Fibroblast of villous mesenchyme (primary cell): Measurements from ENCODE around the gene EN2. TPM values are rescaled to one million over a fixed set of nuclear protein-coding genes. Genes with fewer than 3 reads are reported as not detected.

Experiments
- DNase-seq: peaks from one replicate; pipeline ENCODE4 v3.0.0-alpha.2; 2010; ENCODE audit warnings: low read depth
- H3K4me3 ChIP-seq: 2 replicates; pipeline ENCODE4 v1.5.1; 2011; ENCODE audit warnings: low read depth, mild to moderate bottlenecking, low read length
- total RNA-seq: library from RNA; depleted of rRNA; stranded (reverse); fragments of >200 nt; gene quantifications from 2 replicates; pipeline ENCODE4 v1.2.3, GENCODE V29; 2012
- TF ChIP-seq, protein P1 (sequence below): IDR thresholded peaks from 2 replicates; pipeline ENCODE4 v1.5.1; 2012; ENCODE audit warnings: low read depth, mild to moderate bottlenecking, low read length; ENCODE audit not compliant: insufficient read depth

EN2 gene
- total RNA-seq, 1 donor: not detected

DNA sequence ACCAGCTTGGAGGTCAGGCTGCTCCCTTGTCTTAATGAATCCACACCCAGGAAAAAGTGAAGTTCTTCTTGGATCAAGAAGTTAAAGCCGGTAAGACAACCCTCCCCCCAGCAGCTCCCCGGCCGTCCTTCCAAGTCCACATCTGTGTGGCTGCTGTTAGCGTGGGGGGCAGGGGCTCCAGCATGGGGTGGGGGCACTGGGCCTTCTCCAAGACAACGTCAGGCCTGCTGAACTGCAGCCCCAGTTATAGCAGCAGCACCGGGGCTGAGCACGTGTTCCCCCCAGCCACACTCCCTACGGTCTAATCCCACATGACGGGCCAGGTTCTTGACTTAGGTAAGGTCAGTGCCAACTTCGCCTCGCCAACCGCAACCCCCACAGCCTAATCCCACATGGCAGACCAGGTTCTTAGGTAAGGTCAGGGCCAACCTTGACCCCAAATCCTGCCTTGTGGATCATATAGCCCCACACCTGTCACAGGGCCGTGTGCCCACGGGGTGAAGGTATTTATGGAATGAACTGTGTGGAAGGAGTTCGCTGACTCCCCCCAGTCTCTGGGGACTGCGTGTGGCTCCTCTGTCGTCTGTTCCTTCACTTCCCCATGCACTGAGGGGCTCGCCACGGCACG, 30.4 kb upstream of the EN2 start:
- no peak for DNase-seq
- no peak overlapping the region for H3K4me3 ChIP-seq
- TF ChIP-seq, protein P1, sequence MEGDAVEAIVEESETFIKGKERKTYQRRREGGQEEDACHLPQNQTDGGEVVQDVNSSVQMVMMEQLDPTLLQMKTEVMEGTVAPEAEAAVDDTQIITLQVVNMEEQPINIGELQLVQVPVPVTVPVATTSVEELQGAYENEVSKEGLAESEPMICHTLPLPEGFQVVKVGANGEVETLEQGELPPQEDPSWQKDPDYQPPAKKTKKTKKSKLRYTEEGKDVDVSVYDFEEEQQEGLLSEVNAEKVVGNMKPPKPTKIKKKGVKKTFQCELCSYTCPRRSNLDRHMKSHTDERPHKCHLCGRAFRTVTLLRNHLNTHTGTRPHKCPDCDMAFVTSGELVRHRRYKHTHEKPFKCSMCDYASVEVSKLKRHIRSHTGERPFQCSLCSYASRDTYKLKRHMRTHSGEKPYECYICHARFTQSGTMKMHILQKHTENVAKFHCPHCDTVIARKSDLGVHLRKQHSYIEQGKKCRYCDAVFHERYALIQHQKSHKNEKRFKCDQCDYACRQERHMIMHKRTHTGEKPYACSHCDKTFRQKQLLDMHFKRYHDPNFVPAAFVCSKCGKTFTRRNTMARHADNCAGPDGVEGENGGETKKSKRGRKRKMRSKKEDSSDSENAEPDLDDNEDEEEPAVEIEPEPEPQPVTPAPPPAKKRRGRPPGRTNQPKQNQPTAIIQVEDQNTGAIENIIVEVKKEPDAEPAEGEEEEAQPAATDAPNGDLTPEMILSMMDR: no peak

DNA sequence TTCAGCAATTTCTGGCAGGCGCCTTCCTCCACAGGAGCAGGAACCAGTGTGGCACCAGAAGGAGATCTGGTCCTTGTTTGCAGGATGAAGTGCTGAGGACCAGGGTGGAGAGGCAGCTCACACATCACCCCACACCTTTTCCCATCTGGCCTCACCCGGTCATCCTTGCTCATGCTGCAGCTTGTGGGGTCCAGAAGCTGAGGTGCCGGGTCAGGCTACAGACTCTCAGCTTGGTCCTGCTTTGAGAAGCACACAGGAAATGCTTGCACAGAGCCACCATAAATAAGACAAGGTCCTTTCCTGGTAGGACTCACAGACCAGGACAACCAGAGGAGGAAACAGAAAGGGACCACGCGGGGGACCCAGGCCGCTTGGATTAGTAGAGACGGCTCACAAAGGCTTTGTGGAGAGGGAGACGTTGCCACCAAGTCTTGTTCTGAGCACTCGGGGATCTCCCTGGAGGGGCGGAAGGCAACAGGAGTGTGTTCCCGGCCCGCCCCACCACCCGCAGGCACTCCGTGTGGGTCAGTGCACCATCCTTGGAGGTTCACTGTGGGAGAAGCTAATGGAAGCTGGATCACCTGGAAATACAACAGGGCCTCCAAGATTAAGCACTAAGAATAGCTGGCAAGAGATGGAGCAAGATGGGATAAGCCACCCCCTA, 29.6 kb upstream of the EN2 start:
- no peak for DNase-seq
- TF ChIP-seq, protein P1: no peak
- no peak overlapping the region for H3K4me3 ChIP-seq

DNA sequence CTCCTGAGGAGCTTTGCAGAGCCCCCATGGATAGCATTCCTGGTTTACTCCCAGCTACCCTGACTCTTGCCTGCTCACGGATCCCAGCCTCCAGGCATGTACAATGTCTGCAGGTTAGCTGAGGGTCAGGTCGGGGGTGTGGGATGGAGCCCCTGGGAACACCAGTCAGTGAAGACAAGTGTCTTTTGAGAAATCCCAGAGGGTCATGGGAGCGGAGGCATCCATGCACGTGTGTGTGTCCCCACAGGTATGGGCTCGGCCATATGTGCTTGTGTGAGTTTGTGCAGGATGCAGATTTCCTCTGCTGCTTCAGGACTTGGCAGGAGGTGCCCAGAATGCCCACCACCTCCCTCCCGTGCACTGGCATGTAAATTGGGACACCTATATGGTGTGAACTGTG, 28.3 kb upstream of the EN2 start:
- H3K4me3 ChIP-seq: no peak overlapping the region
- no peak for DNase-seq
- TF ChIP-seq, protein P1: no peak

DNA sequence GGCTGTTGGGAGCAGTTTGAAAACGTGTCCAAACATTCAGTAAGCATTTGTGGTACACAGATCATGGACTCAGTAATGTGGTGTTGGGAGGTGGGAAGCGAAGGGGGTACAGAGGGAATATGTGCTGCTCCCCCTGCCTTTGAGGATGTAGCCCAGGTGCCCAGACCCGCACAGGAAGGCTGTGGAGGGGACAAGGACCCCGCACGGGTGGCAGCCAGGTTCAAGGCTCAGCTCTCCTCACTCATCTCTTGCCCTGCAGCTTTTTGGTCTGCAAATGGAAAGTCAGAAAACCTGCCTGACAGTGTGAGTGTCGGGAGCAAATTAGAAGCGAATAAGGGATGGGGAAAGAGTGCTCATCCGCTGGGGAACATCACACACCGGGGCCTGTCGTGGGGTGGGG, 27.3 kb upstream of the EN2 start:
- TF ChIP-seq, protein P1: no peak
- no peak overlapping the region for H3K4me3 ChIP-seq

GRCh38 chr7:155431231-155431630, 26.7 kb upstream of the EN2 start:
- DNase-seq: no peak
- no peak overlapping the region for H3K4me3 ChIP-seq
- TF ChIP-seq, protein P1: no peak

More for the DNA sequence above, 27.3 kb upstream of the EN2 start:
- DNase-seq: no peak

DNA sequence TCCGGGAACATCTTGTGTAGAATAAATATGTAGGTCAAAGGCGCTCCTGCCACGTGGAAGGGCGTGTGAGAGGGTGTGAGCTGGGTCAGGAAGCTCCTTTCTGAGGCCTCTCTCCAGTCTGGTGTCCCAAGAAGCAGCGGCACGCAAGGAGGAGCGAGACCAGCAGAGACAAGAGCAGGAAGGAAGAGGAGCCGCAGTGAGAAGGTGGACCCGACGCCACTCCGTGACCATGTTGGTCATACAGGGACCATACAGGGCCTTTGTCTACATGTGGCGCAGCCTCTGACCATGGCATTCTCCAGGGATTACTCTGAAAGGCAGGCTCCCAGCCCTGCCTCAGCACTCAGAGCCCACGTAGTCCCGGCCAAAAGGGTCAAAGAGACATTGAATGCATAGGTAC, 26.2 kb upstream of the EN2 start:
- TF ChIP-seq, protein P1: no peak
- DNase-seq: no peak

More for the DNA sequence above, 26.2 kb upstream of the EN2 start:
- no peak overlapping the region for H3K4me3 ChIP-seq
